NCI-H2107 treated with DMSO at 0.1 percent for 48 hours (cell line): ENCODE results near the gene ZNF627.
"Not testable (repeated sequence)": the region's sequence is repeated elsewhere in the genome, so short reads cannot be mapped to it uniquely, and the experiment has no call there.

Experiments used
- DNase-seq: peaks from one replicate; lab custom pipeline; 2025; ENCODE audit not compliant: unreplicated experiment; lab: John Stamatoyannopoulos, UW

Gene ZNF627

GRCh38 chr19:11597202-11598102 is at the start of gene ZNF627:
TSS of gene ZNF627 (plus strand) at chr19:11597483. CDS start at chr19:11597628, 145 bp downstream.
- DNase-seq, result peak; percentile 93

- no peak for DNase-seq
Measured at GRCh38 chr19:11547929-11548700, 49.2 kb upstream of the ZNF627 start.

- DNase-seq, result no peak
Measured at GRCh38 chr19:11549386-11549953, 47.8 kb upstream of the ZNF627 start.

GRCh38 chr19:11550265-11550664 is 47.0 kb upstream of the ZNF627 start:
- no peak for DNase-seq

GRCh38 chr19:11551603-11552235 is 45.6 kb upstream of the ZNF627 start:
- no peak for DNase-seq

GRCh38 chr19:11552666-11553372 is 44.5 kb upstream of the ZNF627 start:
- DNase-seq, result no peak

- DNase-seq, result no peak
Measured at GRCh38 chr19:11554160-11554559, 43.1 kb upstream of the ZNF627 start.

- DNase-seq, result no peak
Measured at GRCh38 chr19:11555246-11555645, 42.0 kb upstream of the ZNF627 start.

- DNase-seq, result no peak
Measured at GRCh38 chr19:11556634-11557420, 40.5 kb upstream of the ZNF627 start.

GRCh38 chr19:11558881-11559828 is 38.1 kb upstream of the ZNF627 start, which contains the start of gene ELOF1:
TSS of gene ELOF1 (minus strand) at chr19:11559230. CDS start at chr19:11554347, 4,883 bp downstream.
- peak; percentile 92 for DNase-seq

GRCh38 chr19:11560404-11561051 is 36.8 kb upstream of the ZNF627 start:
- no peak for DNase-seq

- no peak for DNase-seq
Measured at GRCh38 chr19:11563532-11563931, 33.8 kb upstream of the ZNF627 start.

GRCh38 chr19:11564082-11564807 is 33.0 kb upstream of the ZNF627 start:
- not testable (repeated sequence) for DNase-seq

GRCh38 chr19:11565649-11565980 is 31.7 kb upstream of the ZNF627 start:
- DNase-seq, result not testable (repeated sequence)

- no peak for DNase-seq
Measured at GRCh38 chr19:11566164-11566563, 31.1 kb upstream of the ZNF627 start.

GRCh38 chr19:11570039-11570462 is 27.2 kb upstream of the ZNF627 start:
- DNase-seq, result no peak

- not testable (repeated sequence) for DNase-seq
Measured at GRCh38 chr19:11573354-11573753, 23.9 kb upstream of the ZNF627 start.
